Mucosa of descending colon (tissue), 3 donors: ENCODE results near the gene ACD. TPM values are rescaled to one million over a fixed set of nuclear protein-coding genes. Genes with fewer than 3 reads are reported as not detected.

Experiments used
- ATAC-seq: fragments of 200-7000 bp; cut with Tn5 transposase; one replicate; pipeline ENCODE4 v1.9.1; 2020; ENCODE audit warnings: mild to moderate bottlenecking, moderate library complexity
- DNase-seq, 3 donors: peaks; one replicate each; pipeline ENCODE4 v3.0.0-alpha.2; 2020
- H3K36me3 ChIP-seq: fragments of 200-600 bp; one replicate; pipeline ENCODE4 v1.8.0; 2021; ENCODE audit warnings: low read depth, mild to moderate bottlenecking
- H3K4me1 ChIP-seq: fragments of 200-600 bp; one replicate; pipeline ENCODE4 v1.8.0; 2021; ENCODE audit warnings: low read depth, mild to moderate bottlenecking
- H3K4me3 ChIP-seq: fragments of 200-600 bp; one replicate; pipeline ENCODE4 v1.8.0; 2021; ENCODE audit warnings: mild to moderate bottlenecking
- H3K9me3 ChIP-seq: fragments of 200-600 bp; one replicate; pipeline ENCODE4 v1.8.0; 2021; ENCODE audit warnings: mild to moderate bottlenecking
- CTCF ChIP-seq: fragments of 200-600 bp; IDR thresholded peaks from one replicate; pipeline ENCODE4 v1.8.0; 2022; ENCODE audit warnings: antibody characterized with exemption, mild to moderate bottlenecking
- intact Hi-C, 2 donors: fragments of 100-400 bp; cut with DNase I in 1 of 2; cut with micrococcal nuclease in 1 of 2; formaldehyde crosslinking; loops; one replicate each; pipeline versions ENCODE4 v1.11.0 to v1.11.1; 2022; cut with DNase I, micrococcal nuclease
- total RNA-seq, 3 donors: library from RNA; stranded (reverse); fragmentation: NEBNext Ultra II Directional in 2 of 3; extraction: Animal tissue kit (Norgen Biotek cat#: 25700) in 2 of 3; gene quantifications; one replicate each; pipeline versions ENCODE4 v1.2.1 to v1.2.4, GENCODE V29; 2021 to 2023
- donor health status: DM: no; HTN: no; CAD: no; lungs with moderate emphysema.
- donor health status: DM: no; HTN: no; CAD: no.
- donor health status: DM: no; HTN: yes; CAD: no.

The ACD gene
- total RNA-seq, 3 donors from 2014 or later: 8.9 to 17.1 (median 11.5) TPM

DNA sequence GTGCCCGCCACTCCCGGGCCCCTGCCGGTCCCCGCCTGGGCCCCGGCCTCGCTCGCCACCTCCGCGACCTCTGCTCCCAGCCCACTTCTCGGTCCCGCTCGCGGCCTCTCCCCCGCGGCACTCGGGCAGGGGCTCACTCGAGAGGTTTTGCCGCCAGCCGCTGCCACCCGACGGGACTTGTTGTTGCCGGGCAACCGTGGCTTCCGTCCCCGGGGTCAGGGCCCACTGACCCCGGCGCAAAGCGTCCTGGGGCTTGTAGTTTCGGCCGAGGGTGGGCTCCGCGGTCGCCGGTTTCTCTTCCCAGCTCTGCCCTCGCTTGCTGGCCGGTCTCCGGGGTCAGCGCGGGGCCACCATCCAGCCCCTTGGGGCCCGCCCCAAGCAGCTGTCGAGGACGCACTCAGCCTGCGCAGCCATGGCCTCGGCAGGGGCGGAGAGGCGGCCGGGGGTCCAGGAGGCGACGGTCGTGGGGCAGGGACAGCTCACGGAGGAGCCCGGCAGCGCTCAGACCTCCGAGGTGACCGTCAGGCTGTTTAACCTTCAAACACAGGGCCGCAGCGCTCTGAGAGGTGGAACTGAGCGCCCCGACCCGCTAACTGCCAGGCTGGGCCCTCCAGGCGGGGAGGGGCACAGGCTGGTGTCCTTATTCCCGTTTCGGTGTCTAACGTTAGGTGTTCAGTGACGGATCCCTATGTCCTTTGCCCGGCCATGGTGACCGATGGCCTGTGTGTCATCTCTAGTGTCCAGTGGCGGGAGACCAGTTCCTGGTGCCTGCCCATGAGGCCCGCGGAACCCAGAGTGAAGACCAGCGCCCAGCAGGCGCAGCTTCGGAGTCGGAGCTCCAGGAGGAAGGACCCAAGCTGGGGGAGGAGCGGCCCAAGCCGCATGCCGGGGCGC lies 6.7 kb upstream of the ACD start, which contains the start of the genes C16orf86 and ENKD1:
TSS of gene C16orf86 (plus strand) at position 256 of the 894 bp plus-strand sequence. CDS start at position 413, 157 bp downstream.
TSS of gene ENKD1 (minus strand) at position 192 of the 894 bp plus-strand sequence. CDS start 308 bp downstream, outside the sequence.
- TF ChIP-seq CTCF: no peak
- ATAC-seq (peak; percentile 78), DNase-seq (peak; percentile 84 to 93 (median 87))
- Histone ChIP-seq H3K9me3 (no peaks in the 10 kb centered on the region), H3K4me3 (peak within 1 kb of the TSS; percentile 49), H3K4me1 (peaks cover 10% of the 10 kb centered on the region), H3K36me3 (no peaks in the 10 kb centered on the region)
- intact Hi-C loops: loop anchor here in 1 of 2 donors (10.0 kb wide), 1 partner anchor 122 kb away; no protein-coding TSS in a partner anchor

DNA sequence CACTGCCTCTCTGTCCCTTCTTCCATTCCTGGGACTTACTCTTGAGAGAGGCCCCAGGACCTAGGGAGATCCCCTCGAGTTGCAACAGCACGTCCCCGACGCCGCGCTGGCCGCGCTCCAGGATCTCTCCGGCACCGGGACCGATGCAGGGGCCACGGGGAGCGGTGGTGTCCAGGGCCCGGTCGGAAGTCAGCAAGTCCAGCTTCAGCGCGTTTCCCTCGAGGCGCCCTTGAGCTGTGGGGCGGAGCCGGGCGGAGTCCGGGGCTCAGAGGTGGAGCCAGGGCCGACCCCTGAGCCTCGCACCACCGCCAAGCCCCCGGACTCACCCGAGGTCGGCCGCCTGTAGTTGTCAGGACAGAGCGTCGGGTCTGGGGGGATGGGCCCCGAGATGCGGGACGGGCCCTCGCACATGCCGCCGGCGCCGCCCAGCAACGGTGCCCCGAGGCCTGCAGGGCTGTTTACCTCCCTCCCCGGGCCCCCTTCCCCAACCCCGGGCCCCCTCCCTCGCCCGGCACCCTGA lies 6.0 kb upstream of the ACD start:
- peak in 2 of 3 donors; percentile 41 to 69 for DNase-seq
- peaks cover 14% of the 10 kb centered on the region for H3K4me1 ChIP-seq
- no peaks in the 10 kb centered on the region for H3K36me3 ChIP-seq
- H3K4me3 ChIP-seq: peak overlapping the region; percentile 49
- intact Hi-C loops: loop anchor here in 1 of 2 donors (10.0 kb wide), 1 partner anchor 121 kb away; no protein-coding TSS in a partner anchor
- peak; percentile 32 for ATAC-seq
- no peaks in the 10 kb centered on the region for H3K9me3 ChIP-seq
- TF ChIP-seq CTCF: no peak

GRCh38 chr16:67665598-67665997 lies 5.5 kb upstream of the ACD start:
- TF ChIP-seq CTCF: no peak

DNA sequence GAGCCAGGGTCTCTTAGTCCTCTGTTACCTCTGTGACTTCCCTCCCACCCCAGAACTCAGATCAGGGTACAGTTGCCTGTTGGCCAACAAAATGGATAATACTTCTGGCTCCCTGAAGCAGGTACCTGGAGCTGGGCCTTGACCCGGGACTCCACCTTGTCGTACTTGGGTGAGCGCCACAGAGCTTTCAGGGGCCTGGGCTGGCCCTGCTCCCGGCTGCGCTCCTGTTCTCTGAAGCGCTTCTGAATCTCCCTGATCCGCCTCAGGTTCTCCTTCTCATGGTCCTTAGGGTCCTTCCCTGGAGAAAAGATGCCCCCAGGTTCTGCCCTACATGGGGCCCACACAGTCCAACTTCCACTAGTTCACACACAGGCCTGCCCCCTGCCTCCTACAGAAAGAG lies 4.8 kb upstream of the ACD start:
- Histone ChIP-seq H3K36me3 (no peaks in the 10 kb centered on the region), H3K4me1 (peaks cover 16% of the 10 kb centered on the region), H3K4me3 (no peak overlapping the region), H3K9me3 (no peaks in the 10 kb centered on the region)
- intact Hi-C loops: loop anchor here in 1 of 2 donors (10.0 kb wide), 1 partner anchor 120 kb away; no protein-coding TSS in a partner anchor
- no peak for TF ChIP-seq CTCF
- no peak for ATAC-seq
- no peak for DNase-seq

More at GRCh38 chr16:67665598-67665997, 5.5 kb upstream of the ACD start:
- peaks cover 16% of the 10 kb centered on the region for H3K4me1 ChIP-seq
- intact Hi-C loops: loop anchor here in 1 of 2 donors (10.0 kb wide), 1 partner anchor 121 kb away; no protein-coding TSS in a partner anchor
- ATAC-seq (no peak), DNase-seq (no peak)
- no peaks in the 10 kb centered on the region for H3K36me3 ChIP-seq
- no peaks in the 10 kb centered on the region for H3K9me3 ChIP-seq
- no peak overlapping the region for H3K4me3 ChIP-seq

DNA sequence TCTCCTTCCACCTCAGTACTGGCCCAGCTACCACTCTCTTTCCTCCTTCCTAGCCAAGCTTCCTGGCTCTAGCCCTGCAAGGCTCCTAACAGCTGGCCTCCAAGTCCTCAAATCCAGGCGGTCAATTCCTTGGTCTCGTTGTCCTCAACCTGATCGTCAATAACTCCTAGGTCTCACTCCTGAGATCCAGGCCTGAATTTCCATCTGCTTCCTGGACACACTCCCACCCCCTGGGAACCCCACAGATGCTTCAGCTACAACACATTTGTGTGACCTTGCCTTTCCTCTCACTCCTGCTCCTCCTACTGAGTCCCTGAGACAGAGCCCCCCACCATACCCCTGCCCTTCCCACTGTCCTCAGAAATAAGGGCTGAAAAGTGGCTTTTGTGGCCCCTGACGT lies 4.2 kb upstream of the ACD start:
- intact Hi-C loops: loop anchor here in 1 of 2 donors (10.0 kb wide), 1 partner anchor 119 kb away; no protein-coding TSS in a partner anchor
- no peak for TF ChIP-seq CTCF
- Histone ChIP-seq H3K9me3 (no peaks in the 10 kb centered on the region), H3K4me1 (peaks cover 20% of the 10 kb centered on the region), H3K4me3 (no peak overlapping the region), H3K36me3 (no peaks in the 10 kb centered on the region)
- no peak for ATAC-seq
- DNase-seq: no peak
